ENCODE measurements around the gene TSPOAP1. TPM values are rescaled to one million over a fixed set of nuclear protein-coding genes. Genes with fewer than 3 reads are reported as not detected.

The TSPOAP1 gene
- total RNA-seq, 1 donor from 2014 or later = 1.3 TPM

- DNase-seq (ENCODE audit: low spot score) = peak; percentile 86
These were observed 23.7 kb downstream of the TSPOAP1 start for GRCh38 chr17:58304750-58305486.

- DNase-seq (ENCODE audit: low spot score) = peak; percentile 89
These were observed 24.4 kb downstream of the TSPOAP1 start for GRCh38 chr17:58303971-58304749.

GRCh38 chr17:58302919-58303585 lies 25.5 kb downstream of the TSPOAP1 start:
- peak; percentile 67 for DNase-seq (ENCODE audit: low spot score)

DNA sequence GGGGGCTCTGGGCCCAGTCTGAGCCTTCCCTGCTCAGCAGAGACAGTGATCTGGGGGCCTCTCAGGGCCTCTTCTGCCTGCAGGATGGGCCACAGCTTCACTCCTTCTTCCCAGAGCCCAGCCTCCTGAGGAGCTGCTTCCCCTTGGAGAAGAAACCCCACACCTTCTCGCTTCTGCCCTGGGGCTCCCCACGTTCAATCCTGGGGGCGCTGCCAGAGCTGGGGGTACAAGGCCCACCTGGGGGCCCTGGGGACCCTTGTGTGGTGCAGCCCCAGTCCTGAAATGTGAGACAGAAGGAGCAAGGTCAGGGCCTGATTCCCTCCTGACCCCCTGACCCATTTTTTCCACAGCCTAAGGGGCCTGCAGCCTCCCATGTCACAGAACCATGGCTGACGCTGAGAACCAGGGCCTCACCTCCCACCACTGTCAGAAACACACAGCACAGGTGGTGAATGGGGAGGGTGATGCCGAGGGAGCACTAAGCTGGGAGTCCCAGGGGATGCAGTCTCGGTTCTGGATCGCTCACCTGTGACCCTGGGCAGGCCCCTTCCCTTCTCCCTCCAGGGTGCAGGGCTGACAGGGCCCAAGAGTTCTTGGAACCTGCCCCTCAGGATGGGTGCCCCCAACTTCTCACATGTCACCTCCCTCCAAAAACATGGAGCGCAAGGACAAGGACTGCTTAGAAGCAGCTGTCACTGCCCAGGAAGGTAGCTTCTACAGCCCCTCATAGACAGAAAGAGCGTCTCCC lies 26.2 kb downstream of the TSPOAP1 start:
- DNase-seq (ENCODE audit: low spot score) = peak; percentile 69

DNA sequence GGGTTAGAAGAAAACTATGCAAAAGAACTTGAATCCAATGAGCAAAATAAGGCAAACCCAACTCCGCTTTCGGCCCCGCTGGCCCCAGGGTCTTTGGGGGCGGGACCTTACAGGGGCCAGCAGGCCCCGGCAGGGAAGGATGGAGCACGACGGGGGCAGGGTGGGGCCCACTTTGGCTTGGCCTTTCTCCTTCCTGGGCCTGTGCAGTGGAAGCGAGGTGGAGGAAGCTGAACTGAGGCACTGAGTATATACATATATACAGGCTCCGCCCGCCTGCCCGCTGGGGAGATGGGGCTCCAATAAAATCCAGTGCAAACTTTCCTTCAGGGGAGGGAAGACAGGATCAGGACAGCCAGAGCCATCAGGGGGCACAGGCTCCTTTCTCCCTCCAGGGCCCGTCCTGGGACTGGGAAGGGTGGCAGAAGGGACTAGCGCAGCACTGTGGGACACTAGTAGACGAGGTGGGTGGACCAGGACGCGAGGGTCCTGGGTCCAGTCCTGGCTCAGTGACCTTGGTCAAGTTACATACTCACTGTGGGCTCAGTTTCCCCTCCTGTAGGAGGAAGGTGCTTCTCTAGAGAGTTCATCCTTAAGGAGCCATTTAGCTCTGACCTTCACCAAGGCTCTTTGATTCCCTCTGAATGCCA lies 27.0 kb downstream of the TSPOAP1 start:
- DNase-seq (ENCODE audit: low spot score) = peak; percentile 72

DNA sequence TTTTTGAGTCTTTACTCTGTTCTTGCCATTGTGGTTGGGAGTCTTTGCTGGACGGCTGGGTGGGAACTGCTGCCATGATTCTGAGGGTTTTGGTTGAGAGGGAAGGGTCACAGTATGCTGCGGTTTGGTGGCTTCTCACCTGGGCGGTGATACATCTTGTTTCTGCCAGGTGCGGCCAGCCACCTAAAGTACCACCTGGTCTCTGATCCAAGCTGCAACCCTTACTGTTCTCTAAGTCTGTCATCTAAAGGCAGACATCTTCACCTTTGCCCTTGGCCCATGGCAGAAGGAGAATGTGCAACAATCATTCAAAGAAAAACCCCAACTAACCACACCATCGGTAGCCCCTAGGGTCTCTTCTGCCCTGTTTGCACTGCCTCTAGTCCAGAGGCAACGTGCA lies 28.3 kb downstream of the TSPOAP1 start:
- peak; percentile 62 for DNase-seq (ENCODE audit: low spot score)

- no peak for DNase-seq (ENCODE audit: low spot score)
These were observed 34.6 kb downstream of the TSPOAP1 start for GRCh38 chr17:58294034-58294433.

- no peak for DNase-seq (ENCODE audit: low spot score)
These were observed 37.3 kb downstream of the TSPOAP1 start for GRCh38 chr17:58291246-58291645.

DNA sequence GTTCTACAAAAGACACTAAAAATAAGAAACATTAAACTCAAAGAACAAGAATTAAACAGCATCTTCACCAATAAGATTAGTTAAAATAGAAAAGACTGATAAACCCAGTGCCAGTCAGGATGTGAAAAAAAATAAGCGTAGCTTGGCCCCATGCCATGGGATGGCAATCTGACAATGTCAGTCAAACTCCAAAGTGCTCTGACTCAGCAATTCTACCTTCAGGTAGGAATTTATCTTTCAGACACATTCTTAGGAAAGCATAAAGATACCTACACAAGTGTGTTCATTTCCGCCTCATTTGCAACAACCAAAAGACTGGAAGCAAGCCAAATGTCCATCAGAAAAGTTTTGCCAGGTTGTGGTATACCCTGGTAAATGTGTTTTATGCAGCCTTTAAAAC lies 38.7 kb downstream of the TSPOAP1 start:
- DNase-seq (ENCODE audit: low spot score) = no peak

DNA sequence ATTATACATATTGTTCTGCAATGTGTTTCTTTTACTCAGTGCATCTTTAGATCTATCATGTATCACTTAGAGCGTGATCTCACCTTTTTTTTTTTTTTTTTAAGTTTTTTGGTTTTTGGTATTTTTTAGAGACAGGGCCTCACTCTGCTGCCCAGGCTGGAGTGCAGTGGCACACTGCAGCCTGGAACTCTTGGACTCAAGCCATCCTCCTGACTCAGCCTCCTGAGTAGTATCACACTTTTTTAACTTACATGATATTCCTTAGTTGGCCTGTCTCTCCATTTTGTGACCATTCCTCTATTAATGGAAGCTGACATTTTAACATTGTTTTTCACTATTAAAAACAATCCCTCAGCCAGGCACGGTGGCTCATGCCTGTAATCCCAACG lies 43.2 kb downstream of the TSPOAP1 start:
- DNase-seq (ENCODE audit: low spot score) = no peak

- DNase-seq (ENCODE audit: low spot score) = peak; percentile 62
These were observed 43.8 kb downstream of the TSPOAP1 start for GRCh38 chr17:58284613-58285421.

GRCh38 chr17:58283674-58284612 lies 44.7 kb downstream of the TSPOAP1 start:
- peak; percentile 68 for DNase-seq (ENCODE audit: low spot score)

GRCh38 chr17:58282442-58282841 lies 46.2 kb downstream of the TSPOAP1 start:
- peak; percentile 65 for DNase-seq (ENCODE audit: low spot score)

DNA sequence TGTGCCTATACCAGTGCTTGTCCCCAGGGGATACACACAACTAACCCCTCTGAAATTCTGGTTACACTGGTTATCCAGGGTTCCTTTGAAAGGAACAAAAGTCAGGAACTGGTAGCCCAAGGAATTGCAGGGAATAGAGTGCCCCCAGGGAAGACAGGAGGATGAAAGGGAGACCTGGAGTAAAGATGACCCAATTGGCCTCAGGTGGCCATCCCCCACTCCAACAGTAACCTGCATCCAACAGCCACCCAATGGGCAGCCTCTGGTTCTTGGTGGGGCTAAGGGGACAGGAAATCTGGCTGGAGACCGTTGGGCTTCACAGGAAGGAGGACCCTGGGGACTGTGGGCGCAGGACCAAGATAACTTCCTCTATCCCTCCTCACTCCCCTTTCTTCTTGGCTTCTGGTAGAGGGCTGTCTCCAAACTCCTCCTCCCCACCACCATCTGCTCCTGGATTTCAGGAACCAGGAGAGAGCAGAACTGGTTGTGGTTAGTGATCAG lies 47.0 kb downstream of the TSPOAP1 start:
- peak; percentile 53 for DNase-seq (ENCODE audit: low spot score)

- peak; percentile 67 for DNase-seq (ENCODE audit: low spot score)
These were observed 47.9 kb downstream of the TSPOAP1 start, which contains the start of gene MPO for GRCh38 chr17:58280480-58281217. Gene MPO (minus strand): TSS chr17:58280935. CDS start chr17:58280758, 177 bp downstream.

DNA sequence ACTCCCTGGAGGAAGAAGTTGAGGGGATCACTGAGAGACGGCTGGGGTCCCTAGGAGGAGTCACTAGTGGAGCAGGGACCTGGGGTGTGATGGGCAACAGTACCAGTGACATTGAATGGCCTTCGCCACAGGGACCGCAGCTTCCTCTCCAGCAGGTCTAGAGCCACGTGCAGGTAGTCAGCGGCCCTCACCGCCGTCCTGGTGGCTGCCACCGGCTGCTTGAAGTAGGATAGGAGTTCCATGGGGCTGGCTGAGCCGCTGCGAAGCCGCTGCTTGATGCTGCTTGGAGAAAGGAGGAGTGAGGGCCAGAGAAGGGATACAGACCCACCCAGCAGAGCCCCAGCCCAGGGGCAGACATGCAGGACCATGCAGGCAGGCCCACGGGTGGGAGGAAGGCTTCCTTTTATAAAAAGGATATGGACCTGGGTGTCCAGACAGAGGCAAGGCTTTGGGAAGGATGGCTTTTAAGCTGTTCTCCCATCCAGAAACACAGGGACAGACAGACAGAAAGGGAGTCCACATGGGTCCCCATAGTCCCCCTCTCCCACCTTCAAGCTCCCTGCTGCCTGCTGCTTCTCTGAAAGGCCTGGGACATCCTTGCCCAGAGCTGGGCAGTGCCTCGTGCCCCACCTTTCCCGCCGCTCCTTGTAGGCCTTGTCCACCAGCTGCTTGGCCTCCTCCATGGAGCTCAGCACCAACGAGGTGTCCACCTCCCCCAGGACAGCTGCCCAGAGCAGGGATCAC lies 48.7 kb downstream of the TSPOAP1 start:
- DNase-seq (ENCODE audit: low spot score) = no peak

All from mesenteric fat pad (tissue), 1 donor.